GM19239 (cell line): ENCODE data around the gene HBS1L.

Experiments
- DNase-seq: peaks from one replicate; pipeline ENCODE4 v3.0.0; 2011; ENCODE audit warnings: low spot score; ENCODE audit not compliant: insufficient read length
- FAIRE-seq: peaks from 2 replicates; lab custom pipeline; 2011; peaks lifted over from hg19 to GRCh38; lab: Jason Lieb, UNC

Gene HBS1L

GRCh38 chr6:135008072-135008940, 46.3 kb downstream of the HBS1L start:
- FAIRE-seq (peak; percentile 96), DNase-seq (no peak)

GRCh38 chr6:135006386-135006914, 48.2 kb downstream of the HBS1L start:
- FAIRE-seq, result peak; percentile 79

GRCh38 chr6:135004399-135004798, 50.2 kb downstream of the HBS1L start:
- no peak for FAIRE-seq
- DNase-seq, result no peak

More at GRCh38 chr6:135006386-135006914, 48.2 kb downstream of the HBS1L start:
- no peak for DNase-seq

GRCh38 chr6:135002974-135003703, 51.5 kb downstream of the HBS1L start:
- FAIRE-seq (peak; percentile 95), DNase-seq (no peak)

GRCh38 chr6:135002229-135002844, 52.3 kb downstream of the HBS1L start:
- DNase-seq, result no peak

GRCh38 chr6:134999107-134999506, 55.5 kb downstream of the HBS1L start:
- FAIRE-seq (no peak), DNase-seq (no peak)

More at GRCh38 chr6:135002229-135002844, 52.3 kb downstream of the HBS1L start:
- peak; percentile 85 for FAIRE-seq

GRCh38 chr6:134997133-134997995, 57.3 kb downstream of the HBS1L start:
- DNase-seq (no peak), FAIRE-seq (no peak)

- no peak for DNase-seq
- FAIRE-seq, result no peak
These were observed 59.1 kb downstream of the HBS1L start for GRCh38 chr6:134995536-134995935.

GRCh38 chr6:134994431-134994830, 60.2 kb downstream of the HBS1L start:
- FAIRE-seq, result no peak
- DNase-seq, result no peak

- DNase-seq (no peak), FAIRE-seq (peak; percentile 21)
These were observed 62.5 kb downstream of the HBS1L start for GRCh38 chr6:134992155-134992554.

- DNase-seq (no peak), FAIRE-seq (no peak)
These were observed 64.4 kb downstream of the HBS1L start for GRCh38 chr6:134990262-134990661.

GRCh38 chr6:134984821-134985220, 69.8 kb downstream of the HBS1L start:
- no peak for FAIRE-seq
- DNase-seq, result no peak

- DNase-seq (no peak), FAIRE-seq (no peak)
These were observed 70.8 kb downstream of the HBS1L start for GRCh38 chr6:134983823-134984222.

GRCh38 chr6:134982161-134982560, 72.5 kb downstream of the HBS1L start:
- DNase-seq (no peak), FAIRE-seq (no peak)

GRCh38 chr6:134980846-134981245, 73.8 kb downstream of the HBS1L start:
- DNase-seq (no peak), FAIRE-seq (peak; percentile 82)

GRCh38 chr6:134979142-134979541, 75.5 kb downstream of the HBS1L start:
- DNase-seq (no peak), FAIRE-seq (peak; percentile 92)

GRCh38 chr6:134974370-134974769, 80.3 kb downstream of the HBS1L start:
- DNase-seq (no peak), FAIRE-seq (peak; percentile 31)

GRCh38 chr6:134967711-134968110, 86.9 kb downstream of the HBS1L start:
- no peak for DNase-seq
- FAIRE-seq, result no peak

- no peak for FAIRE-seq
- no peak for DNase-seq
These were observed 90.0 kb downstream of the HBS1L start for GRCh38 chr6:134964451-134965203.
